ENCODE results near the gene EXOC3. TPM values are rescaled to one million over a fixed set of nuclear protein-coding genes. Genes with fewer than 3 reads are reported as not detected.
A peak's percentile ranks its signal among the peaks of the same experiment; 100 is the strongest.

The EXOC3 gene
- total and polyA plus RNA-seq, 10 of the 15 experiments (the other 5 are each of a cell fraction or from before 2014, with no cell fraction given), result 1.6 to 53.0 (median 27.9) TPM

DNA sequence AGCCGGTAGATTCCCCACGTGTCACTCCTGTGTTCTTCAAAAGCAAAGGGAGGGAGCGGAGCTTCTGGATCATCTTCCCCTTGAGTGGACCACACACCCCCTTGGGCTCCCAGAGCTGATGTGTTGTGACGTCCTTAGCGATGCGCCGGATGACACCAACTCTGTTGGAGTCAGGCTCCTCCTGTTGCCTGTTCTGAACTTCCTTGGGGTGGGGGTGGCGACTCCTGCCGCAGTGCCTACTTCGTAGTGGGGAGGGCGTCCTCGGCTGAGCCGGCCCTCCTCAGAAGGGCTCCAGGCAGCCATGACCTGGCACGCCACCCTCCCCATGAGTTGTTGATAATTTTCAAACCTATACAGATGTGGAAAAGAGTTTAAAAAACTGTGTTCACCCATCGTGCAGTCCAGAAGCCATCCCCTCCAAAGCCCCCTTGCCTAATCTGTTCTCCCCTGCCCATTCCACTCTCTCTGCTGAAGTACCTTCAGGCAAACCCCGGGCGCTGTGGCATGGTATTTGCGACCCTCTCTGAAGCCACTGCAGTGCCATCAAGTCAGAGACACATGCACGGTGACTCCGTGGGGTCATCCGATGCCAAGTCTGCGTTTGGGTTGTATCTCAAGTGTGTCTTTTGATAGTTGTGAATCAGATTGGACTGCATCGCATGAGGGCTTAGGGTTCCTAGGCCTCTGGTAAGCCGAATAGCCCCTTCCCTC lies 16.7 kb downstream of the EXOC3 start:
- Histone ChIP-seq H3K4me2 (ENCODE audit: control insufficient read depth, insufficient read depth) (no peak overlapping the region), H3K27ac (ENCODE audit: control insufficient read depth, insufficient read depth) (peak overlapping the region; percentile 91; the same call in 1 of the 2 replicates), H3K36me3 (ENCODE audit: control insufficient read depth in 2 of 2, insufficient read depth in 2 of 2, low read length in 1 of 2) (peaks cover 31% of the 10 kb centered on the region in 2 experiments; a peak in 3 of 4 replicates), H3K4me1 (ENCODE audit: control insufficient read depth, insufficient read depth, low read length) (peaks cover 7% of the 10 kb centered on the region), H3K27me3 (replicated peaks in 1 of 2; ENCODE audit: control insufficient read depth in 2 of 2, insufficient read depth in 2 of 2, low read length in 1 of 2) (no peaks in the 10 kb centered on the region), H3K9ac (ENCODE audit: control insufficient read depth, insufficient read depth, low read length) (no peak overlapping the region), H2AFZ (ENCODE audit: control insufficient read depth, low read depth, low read length) (no peak overlapping the region), H3K79me2 (ENCODE audit: control insufficient read depth, insufficient read depth, low read length) (peaks cover 22% of the 10 kb centered on the region), H4K20me1 (ENCODE audit: control insufficient read depth, insufficient read depth) (no peaks in the 10 kb centered on the region), H3K4me3 (no peak overlapping the region), H3K9me3 (replicated peaks; ENCODE audit: control insufficient read depth, insufficient read depth, low read length) (no peaks in the 10 kb centered on the region; the same call in 1 of the 3 replicates)
- ChIA-PET SMC1A (ENCODE audit: uncharacterized antibody, unreplicated experiment) (no interaction called here), POLR2A (interaction anchor here (3.4 kb wide), 1 partner anchor 13 kb away, joined by 17 read pairs; no protein-coding TSS in a partner anchor), CTCF (interaction anchor here (1.7 kb wide), 1 partner anchor 143 kb away, joined by 4 read pairs; no protein-coding TSS in a partner anchor), RAD21 (ENCODE audit: unreplicated experiment) (interaction anchor here (0.7 kb wide), 1 partner anchor 14 kb away, joined by 3 read pairs; no protein-coding TSS in a partner anchor)
- FAIRE-seq (no peak), DNase-seq (ENCODE audit: low read depth, low spot score) (no peak), ATAC-seq (no peak)
- TSS peak; percentile 36 for BruUV-seq (replicated peaks)
- in situ Hi-C loops (cut with MboI), result no loop called here
- intact Hi-C loops (cut with micrococcal nuclease; ENCODE audit: unreplicated experiment), result no loop called here
- TF ChIP-seq DPF2 (IDR thresholded peaks at IDR 0.05), result no peak
- no peak for TF ChIP-seq STAT1 (conservative IDR thresholded peaks at IDR 0.05)
- TF ChIP-seq KLF5 (IDR thresholded peaks at IDR 0.05; ENCODE audit: partially characterized antibody), result no peak
- TF ChIP-seq PAX5 (IDR thresholded peaks at IDR 0.05; ENCODE audit: borderline replicate concordance, low read depth, low read length), result no peak
- TF ChIP-seq SRF (IDR thresholded peaks at IDR 0.05; ENCODE audit: low read depth in 2 of 2, low read length in 2 of 2), result no peak
- no peak for TF ChIP-seq SIN3A (IDR thresholded peaks at IDR 0.05; ENCODE audit: low read depth, low read length)
- TF ChIP-seq, protein P1, sequence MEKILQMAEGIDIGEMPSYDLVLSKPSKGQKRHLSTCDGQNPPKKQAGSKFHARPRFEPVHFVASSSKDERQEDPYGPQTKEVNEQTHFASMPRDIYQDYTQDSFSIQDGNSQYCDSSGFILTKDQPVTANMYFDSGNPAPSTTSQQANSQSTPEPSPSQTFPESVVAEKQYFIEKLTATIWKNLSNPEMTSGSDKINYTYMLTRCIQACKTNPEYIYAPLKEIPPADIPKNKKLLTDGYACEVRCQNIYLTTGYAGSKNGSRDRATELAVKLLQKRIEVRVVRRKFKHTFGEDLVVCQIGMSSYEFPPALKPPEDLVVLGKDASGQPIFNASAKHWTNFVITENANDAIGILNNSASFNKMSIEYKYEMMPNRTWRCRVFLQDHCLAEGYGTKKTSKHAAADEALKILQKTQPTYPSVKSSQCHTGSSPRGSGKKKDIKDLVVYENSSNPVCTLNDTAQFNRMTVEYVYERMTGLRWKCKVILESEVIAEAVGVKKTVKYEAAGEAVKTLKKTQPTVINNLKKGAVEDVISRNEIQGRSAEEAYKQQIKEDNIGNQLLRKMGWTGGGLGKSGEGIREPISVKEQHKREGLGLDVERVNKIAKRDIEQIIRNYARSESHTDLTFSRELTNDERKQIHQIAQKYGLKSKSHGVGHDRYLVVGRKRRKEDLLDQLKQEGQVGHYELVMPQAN (conservative IDR thresholded peaks at IDR 0.05), result no peak
- WGBS (ENCODE audit: insufficient coverage, insufficient replicate concordance, low lambda C conversion rate, missing lambda C conversion rate), result 94% methylated on average over 24 of the region's 24 CpGs
